Inferior parietal cortex (tissue), 1 donor: ENCODE data around the gene PIGT.
A peak's percentile ranks its signal among the peaks of the same experiment; 100 is the strongest.

ENCODE experiments used
- DNase-seq: peaks from one replicate; pipeline ENCODE4 v3.0.0-alpha.2; 2016; ENCODE audit errors: extremely low spot score

Gene PIGT

DNA sequence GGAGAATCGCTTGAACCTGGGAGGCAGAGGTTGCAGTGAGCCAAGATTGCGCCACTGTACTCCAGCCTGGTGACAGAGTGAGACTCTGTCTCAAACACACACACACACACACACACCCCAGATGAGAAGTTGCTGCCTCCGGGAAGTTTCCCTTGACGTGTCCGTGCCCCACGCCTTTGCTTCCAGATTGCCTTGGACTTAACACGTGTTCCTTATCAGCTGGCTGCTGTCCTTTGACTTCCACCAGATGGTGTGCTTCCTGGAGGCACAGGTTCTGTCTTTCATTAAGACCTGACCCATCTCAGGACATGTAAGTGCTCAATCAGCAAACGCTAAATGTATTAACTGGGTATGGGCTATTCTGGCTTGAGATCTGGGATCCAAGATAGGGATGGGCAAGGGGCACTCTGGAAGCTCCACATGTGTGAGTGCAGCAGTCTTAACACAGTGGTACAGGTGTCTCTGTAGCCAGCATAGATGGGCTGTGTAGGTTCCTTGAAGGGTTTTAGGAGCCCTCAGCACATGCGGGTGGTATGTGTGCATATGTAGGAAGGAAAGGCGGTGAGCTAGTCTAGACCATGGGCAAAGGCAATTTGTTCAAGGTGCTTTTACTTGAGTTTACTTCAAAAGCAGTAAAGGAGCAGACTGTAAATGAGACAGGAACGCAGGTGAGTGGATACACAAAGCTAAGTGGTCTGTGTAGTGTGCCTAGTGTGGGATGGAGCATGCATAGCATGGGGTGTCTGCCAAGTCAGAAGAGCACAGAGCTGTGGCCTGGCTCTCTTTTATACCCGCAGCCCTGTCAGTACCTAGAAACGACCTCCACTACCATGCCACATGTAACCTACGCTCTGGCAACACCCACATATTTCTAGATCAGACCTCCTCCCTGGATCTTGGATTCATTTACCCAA, 11.6 kb downstream of the PIGT start:
- no peak for DNase-seq

DNA sequence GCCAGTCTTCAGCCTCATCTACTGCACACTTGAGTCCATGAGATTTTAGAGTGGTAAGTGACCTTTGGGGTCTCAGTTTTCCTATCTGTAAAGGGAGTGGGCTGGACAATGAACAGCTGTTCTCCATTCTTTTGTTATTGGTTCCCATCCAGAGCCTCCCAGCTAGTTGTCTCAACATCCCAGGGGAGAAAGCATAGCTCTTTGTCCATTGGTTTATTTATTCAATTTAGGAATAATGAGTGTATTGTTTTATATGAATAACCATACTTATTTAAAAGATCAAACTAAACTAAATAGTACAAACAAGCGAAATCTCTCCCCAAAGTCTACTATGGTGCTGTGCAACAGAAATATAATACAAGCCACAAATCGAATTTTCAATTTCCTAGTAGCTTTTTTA, 13.7 kb downstream of the PIGT start:
- DNase-seq: peak; percentile 71

DNA sequence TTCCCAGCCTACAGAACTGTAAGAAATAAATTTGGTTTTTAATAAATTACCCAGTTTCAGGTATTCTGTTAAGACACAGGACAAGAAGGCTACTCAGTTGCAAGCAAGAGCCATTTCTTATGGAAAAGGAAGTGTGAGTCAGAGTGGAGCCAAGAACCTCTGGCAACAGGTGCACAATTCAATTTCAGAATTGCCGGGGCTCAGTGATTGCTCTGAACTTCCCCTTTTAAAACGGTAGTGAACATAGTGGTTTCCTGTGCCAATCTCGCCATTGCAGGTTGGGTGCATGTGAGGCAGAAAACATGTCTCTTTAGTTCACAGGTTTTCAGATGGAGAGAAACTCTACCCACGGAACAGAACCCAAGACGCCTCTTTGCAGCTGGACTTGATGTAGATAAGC, 16.4 kb downstream of the PIGT start:
- DNase-seq: no peak

DNA sequence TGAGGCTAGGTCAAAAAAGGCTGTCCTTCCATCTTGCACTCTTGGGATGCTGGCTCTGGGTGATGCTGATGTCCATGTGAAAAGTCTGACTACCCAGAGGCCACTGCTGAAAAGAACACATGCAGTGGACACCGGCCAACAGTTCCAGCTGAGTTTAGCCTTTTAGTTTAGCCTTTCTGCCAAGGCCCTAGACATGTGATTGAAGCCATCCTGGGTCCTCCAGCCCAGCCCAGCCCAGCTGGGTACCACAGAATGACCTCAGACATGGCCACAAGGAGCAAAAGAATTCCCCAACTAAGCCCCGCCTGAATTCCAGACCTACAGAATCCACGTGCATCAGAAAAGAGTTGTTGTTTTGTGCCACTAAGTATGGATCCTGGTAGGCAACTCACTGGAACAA, 17.4 kb downstream of the PIGT start:
- DNase-seq: peak; percentile 90

DNA sequence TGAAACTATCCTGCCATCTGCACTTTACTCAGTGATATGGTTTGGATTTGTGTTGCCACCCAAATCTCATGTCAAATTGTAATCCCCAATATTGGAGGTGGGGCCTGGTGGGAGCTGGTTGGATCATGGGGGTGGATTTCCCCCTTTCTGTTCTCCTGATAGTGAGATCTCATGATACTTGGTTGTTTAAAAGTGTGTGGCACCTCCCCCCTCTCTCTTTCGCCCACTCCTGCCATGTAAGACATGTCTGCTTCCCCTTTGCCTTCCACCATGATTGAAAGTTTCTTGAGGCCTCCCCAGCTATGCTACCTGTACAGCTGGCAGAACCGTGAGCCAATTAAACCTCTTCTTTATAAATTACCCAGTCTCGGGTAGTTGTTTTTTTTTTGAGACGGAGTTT, 18.0 kb downstream of the PIGT start:
- DNase-seq: no peak

DNA sequence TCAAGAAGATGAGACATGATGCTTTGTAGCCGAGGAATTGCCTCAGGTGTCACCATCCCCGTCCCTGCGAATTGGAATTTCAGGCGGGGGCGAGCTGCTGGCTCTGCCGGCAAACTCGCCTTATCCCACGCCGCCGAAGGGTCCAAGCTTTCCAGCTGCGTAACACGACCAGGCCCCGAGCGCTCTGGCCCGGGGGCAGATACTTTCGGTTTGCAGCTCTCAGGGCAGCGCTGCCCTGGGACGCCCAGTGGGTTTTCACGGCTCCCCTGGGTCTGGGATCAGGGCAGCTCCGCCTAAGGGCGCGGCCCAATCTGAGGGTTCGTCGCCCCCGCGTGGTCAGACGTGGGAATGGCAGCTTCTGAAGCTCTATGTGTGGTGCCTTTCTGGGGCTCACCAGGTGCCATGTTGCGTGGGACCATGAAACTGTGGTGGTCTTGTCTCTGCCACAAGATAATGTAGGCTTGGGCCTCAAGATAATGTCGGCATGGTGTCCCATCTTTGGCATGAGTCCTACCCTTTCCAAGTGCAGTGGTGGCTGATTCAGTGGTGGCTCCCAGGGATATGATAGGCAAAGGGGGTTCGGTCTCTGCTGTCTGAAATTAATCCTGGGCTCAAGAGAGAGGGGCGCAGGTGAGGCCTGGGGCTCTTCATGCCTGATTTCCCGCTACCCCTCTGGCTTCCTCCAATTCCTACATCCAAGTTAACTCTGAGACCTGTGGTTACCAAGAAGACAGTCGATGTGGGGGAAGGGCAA, 21.0 kb downstream of the PIGT start:
- peak; percentile 95 for DNase-seq

DNA sequence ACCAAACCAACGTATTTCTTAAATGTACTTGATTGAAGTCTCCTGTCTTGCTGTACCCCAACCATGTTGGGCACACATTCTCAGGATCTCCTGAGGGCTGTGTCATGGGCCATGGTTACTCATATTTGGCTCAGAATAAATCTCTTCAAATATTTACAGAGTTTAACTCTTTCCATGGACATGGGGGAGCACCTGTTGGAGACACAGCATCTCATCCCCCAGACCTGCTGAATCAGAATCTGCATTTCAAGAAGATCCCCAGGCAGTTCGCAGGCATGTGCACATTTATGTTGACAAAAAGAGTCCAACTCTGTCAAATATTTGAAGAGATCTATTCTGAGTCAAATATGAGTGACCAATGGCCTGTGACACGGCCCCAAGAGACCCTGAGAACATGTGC, 24.5 kb downstream of the PIGT start:
- no peak for DNase-seq

DNA sequence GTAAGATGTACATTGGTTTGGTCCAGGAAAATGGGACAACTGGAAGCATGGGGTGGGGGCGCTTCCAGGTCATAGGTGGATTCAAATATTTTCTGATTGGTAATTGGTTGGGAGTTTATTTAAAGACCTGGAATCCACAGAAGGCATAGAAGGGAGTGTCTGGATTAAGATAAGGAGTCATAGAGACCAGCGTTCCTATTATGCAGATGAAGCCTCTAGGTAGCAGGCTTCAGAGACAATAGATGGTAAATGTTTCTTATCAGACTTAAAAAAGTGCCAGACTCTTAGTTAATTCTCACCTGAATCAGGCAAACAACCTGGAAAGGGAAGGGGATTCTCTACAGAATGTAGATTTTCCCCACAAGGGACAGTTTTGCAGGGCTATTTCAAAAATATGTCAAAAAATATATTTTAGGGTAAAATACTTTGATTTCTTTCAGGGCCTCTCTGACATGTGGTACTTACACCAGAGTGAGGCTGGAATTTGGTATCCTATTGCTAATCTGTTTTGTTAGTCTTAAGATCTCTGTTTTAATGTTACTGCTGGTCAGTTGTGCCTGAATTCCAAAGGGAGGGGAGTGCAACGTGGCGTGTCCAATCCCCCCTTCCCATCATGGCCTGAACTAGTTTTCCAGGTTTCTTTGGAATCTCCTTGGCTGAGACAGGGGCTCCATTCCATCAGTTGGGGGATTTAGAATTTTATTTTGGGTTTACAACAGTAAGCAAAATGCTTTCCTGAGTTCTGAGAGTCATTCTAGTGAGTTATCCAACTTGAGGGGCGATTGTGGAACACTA, 25.1 kb downstream of the PIGT start:
- no peak for DNase-seq

DNA sequence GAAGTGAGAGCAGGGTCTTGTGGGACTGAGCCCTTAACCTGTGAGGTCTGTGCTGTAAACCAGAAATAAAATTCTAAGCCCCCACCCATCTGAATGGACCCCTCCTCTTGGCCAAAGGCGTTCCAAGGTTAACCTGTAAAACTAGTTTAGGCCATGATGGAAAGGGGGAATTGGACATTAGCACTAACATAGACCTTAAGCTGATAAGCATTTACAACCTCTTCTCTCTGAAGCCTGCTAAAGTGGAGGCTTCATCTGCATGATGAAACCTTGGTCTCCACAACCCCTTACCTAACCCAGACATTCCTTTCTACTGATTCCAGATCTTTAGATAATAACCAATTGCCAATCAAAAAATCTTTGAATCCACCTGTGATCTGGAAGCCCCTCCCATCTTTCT, 25.8 kb downstream of the PIGT start:
- DNase-seq: no peak

DNA sequence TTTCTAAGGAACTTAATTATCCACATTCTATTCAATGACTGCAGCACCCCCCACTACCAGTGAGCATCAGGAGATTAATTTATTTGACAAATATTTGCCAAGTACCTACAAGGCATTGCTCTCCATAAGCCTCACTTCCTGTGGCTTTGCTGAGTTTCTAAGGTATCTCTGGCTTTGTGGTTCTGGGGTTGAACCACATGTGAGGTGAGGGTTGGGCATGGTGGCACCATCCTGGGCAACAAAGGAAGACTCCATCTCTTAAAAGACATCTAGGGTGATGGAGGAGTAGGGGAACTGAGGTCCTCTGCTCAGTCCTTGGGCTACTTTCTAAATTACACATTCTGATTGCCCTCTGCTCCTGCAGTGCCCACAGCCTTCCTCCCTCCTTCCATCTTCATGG, 28.1 kb downstream of the PIGT start:
- no peak for DNase-seq

DNA sequence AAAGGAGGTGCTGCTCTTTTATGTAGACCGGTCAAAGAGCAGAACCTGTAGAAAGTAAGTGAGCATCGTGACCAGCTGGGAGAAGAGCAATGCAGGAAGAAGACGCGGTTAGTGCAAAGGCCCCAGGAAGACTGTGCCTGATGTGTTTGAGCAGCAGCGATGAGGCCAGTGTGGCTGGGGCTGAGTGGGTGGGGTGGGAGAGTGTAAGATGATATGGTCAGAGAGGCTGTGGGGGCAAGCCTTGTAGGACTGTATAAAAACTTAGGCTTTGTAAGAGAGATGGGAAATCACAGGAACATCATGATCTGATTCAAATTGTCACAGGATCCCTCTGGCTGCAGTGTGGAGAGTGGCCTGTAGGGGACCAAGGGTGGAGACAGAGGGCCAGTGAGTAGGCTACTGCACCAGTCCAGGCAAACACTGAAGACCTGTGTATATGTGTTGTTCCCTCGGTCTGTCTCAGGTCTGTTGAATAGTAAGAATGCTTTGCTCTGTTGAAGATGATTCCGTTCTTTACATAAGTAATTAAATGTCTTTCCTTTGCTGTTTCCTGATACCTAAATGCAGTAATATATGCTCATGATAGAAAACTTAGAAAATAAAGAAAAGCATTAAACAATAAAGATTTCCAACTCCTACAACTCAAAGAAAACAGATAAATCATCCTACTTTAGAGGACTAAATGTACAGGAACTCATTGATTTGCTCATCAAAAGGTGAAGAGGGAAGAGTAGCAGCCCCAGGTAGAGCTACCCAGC, 30.0 kb downstream of the PIGT start:
- DNase-seq: no peak

DNA sequence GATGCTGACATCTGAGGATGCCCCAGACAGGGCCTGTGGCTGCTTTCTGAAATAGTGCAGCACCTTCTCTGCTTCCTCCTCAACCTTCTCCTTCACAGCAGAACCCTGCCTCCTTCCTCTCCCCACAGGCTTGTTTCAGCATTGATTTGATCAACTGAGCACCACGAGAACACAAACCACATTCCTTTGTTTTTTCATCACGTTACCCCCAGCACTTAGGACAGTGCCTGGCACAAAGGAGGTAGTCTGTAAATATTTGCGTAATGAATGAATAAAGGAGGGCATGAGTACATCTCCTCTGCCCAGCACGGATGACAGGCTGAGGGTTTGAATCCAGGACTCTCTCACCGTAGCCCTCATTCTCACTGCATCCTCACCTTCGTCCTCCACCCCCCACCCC, 32.3 kb downstream of the PIGT start:
- DNase-seq: no peak

DNA sequence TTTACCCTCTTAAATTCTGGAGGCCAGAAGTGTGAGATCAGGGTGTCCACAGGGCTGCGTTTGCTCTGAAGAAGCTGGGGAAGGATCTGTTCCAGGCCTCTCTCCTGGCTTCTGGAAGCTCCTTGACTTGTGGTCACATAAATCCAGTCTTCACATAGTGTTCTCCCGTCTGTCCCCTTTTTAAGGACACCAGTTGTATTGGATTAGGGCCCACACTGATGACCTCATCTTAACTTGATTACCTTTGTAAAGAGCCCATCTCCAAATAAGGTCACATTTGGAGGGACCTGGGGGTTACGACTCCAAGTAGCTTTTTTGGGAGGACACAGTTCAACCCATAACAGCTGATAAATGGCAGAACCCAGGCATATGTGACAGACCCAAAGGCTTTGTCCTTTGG, 33.6 kb downstream of the PIGT start:
- DNase-seq: no peak

DNA sequence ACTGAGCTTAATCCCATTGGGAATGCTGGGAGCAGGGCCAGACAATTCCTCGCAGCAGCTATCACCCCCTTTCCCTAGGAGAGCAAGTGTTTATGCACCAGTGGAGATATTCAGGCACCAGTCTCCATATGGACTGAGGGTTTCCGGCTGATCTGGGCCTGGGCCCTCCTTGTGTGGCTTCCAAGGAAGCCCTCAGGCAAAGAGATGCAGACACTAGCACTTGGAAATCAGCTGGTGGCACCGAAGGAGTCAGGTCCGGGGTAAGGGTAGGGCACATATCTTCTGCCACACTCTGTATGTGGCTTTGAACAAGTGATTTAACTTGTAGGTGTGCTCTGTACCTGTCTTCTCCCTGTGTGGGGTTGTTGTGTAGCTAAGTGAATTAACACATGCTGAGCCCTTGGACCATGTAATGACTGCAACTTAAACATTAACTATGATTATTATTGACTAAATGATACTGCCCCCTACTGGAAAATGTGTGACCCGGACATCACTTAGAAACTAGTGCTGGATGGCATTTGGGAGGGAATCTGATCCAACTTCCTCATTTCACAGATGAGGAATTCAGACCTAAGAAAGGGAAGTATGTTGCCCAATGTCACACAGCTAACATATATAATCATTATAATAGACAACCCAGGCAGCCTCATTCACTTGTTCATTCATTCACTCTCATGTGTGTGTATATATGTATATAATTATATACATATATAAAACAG, 34.3 kb downstream of the PIGT start:
- DNase-seq: peak; percentile 73

DNA sequence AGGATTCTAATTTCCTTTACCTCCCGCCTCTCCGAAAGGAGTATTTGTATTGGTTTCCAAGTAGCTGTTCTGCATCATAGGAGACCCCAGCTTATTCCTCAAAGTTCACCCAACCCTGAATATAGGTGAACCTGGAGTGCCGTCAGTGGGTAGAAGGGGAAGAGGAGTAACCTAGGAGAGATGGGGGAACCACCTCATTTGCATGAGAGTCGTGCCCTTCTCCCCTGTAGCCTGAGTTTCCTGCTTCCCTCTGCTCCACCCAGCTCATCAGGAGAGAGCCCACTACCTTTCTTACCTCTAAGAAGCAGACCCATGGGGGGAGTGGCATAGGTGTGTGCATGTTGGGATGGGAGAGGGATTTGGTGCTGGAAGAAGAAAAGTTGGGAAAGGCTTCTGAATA, 36.3 kb downstream of the PIGT start:
- no peak for DNase-seq

DNA sequence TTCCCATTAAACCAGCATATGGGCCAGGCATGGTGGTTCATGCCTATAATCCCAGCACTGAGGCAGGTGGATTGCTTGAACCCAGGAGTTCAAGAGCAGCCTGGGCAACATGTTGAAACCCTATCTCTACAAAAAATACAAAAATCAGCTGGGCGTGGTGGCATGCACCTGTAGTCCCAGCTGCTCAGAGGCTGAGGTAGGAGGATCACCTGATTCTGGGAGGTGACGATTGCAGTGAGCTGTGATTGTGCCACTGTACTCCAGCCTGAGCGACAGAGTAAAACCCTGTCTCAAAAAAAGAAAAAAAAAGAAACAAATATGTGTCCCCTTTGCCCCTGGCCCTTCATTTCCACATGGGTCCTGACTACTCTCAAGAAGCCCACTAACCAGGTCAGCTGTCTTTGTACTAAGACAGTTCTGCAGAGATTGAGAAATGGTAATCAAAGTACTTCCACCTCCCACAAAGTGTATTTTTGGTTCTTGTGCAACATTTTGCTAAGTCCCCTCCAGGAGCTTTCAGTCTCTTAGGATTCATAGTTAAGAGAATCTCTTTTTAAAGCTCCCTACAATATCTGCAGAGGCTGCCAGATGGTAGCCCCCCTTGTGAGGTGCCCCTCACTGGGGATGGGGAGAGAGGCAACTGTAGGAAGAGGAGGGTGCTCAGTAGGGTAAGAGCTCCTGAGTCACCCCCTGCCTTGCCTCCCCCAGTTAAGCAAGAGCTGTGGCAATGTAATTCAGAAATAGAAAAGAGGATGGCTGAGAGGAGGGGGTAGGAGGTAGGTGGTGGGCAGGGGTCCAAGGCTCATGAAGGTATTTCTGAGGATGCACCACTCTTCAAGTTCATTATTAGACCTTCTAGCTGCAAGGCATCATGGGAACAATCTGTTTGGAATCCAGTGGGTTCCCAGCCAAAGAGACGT, 37.1 kb downstream of the PIGT start:
- no peak for DNase-seq

DNA sequence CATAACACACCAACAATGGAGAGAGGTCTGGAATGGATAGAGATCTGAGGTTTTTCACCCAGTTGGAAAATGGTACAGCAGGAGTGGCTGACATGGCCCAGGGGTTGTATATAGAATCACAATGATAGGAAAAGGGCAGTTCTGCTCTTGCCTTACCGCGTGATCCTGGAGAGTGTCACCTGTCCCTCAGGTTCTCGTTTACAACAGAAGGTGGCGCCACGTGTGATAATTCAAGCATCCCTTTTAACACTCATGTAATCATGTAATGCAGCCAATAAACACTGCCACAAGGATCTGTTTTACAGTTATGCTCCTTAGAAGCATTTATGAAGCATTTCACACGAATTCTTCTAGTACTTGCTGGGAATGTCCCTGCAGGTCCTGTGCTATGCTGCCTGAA, 40.7 kb downstream of the PIGT start:
- no peak for DNase-seq

DNA sequence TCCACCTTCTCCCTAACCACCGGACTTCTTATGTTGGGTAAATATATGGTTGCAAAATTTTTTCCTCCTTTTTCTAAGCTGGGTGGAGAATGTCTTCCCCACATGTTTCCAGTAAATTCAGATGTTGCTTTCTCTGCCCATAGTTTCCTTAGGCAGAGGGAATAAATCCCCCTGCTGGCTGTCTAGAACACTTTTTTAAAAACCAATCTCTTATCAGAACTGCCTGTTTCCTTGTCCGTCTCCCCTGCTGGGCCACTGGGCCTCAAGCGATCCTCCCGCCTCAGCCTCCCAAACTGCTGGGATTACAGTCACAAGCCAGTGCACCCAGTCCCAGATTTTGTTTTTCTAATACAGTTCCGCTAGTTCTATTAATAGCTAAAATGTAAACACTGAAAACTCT, 43.7 kb downstream of the PIGT start:
- no peak for DNase-seq

DNA sequence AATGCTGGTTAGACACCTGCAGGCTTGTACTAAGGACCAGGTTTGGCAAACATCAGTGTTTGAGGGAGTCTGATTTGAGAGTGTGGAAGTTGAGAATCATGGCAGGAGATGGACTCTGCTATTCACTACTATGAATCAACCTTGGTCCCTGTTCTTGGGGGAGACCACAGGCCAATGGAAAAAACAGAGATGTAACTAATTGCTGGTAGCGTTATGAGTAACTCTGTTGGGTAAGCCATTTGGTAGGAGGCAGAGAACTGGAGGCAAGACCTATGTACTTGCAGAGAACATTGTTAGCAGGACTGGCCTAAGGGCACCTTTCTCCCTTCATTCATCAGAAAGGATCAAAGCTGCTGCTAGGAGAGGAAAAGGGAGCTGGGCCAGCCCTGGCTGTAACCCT, 45.3 kb downstream of the PIGT start:
- no peak for DNase-seq
